Sigmoid colon (tissue), 4 donors: ENCODE data around the gene RASEF.

Source experiments
- EP300 ChIP-seq, 4 donors: sonication (generic); formaldehyde crosslinking; IDR thresholded peaks; one replicate each; pipeline ENCODE4 v1.6.1; 2017; ENCODE audit warnings: antibody characterized with exemption in 4 of 4
- POLR2A ChIP-seq, 2 donors: fragments of 450-650 bp; IDR thresholded peaks; one replicate each; pipeline ENCODE4 v1.6.1; 2016; ENCODE audit warnings: antibody characterized with exemption in 2 of 2, mild to moderate bottlenecking in 2 of 2, moderate library complexity in 2 of 2

GRCh38 chr9:82998409-82998808 is 64.5 kb downstream of the RASEF start:
- TF ChIP-seq POLR2A (IDR thresholded peaks at IDR 0.05) = no peak
- TF ChIP-seq EP300 (IDR thresholded peaks at IDR 0.05) = no peak
